Mesenchymal stem cell (in vitro differentiated cells and primary cell): ENCODE measurements around the gene CDH4.

Source experiments
- DNase-seq: peaks from one replicate; pipeline ENCODE4 v3.0.0-alpha.2; 2013
- H2AFZ ChIP-seq: one replicate; pipeline ENCODE4 v1.6.1; 2013; ENCODE audit warnings: low read depth, mild to moderate bottlenecking, control low read depth, inconsistent platforms, low read length, moderate library complexity
- H2AK5ac ChIP-seq: 2 replicates; pipeline ENCODE4 v1.6.1; 2013; ENCODE audit warnings: low read length, moderate library complexity, mild to moderate bottlenecking, inconsistent platforms; ENCODE audit not compliant: severe bottlenecking
- H2BK120ac ChIP-seq: one replicate; pipeline ENCODE4 v1.6.1; 2013; ENCODE audit warnings: low read depth, mild to moderate bottlenecking, inconsistent platforms, low read length, moderate library complexity
- H2BK12ac ChIP-seq, 2 experiments: one replicate each; pipeline ENCODE4 v1.6.1; 2013; ENCODE audit warnings: inconsistent platforms in 2 of 2, low read length in 2 of 2, mild to moderate bottlenecking in 2 of 2, moderate library complexity in 2 of 2, control low read depth in 1 of 2
- H2BK15ac ChIP-seq: one replicate; pipeline ENCODE4 v1.6.1; 2013; ENCODE audit warnings: mild to moderate bottlenecking, low read depth, inconsistent platforms; ENCODE audit not compliant: poor library complexity, severe bottlenecking
- H2BK5ac ChIP-seq: 2 replicates; pipeline ENCODE4 v1.6.1; 2013; ENCODE audit warnings: low read depth, mild to moderate bottlenecking, low read length, control low read depth, inconsistent platforms; ENCODE audit not compliant: poor library complexity, severe bottlenecking
- H3K14ac ChIP-seq, 2 experiments: one replicate each; pipeline ENCODE4 v1.6.1; 2013; ENCODE audit warnings: inconsistent platforms in 2 of 2, low read length in 2 of 2, control low read depth in 1 of 2, mild to moderate bottlenecking in 1 of 2, moderate library complexity in 1 of 2
- H3K18ac ChIP-seq, 2 experiments: one replicate each; pipeline ENCODE4 v1.6.1; 2013; ENCODE audit warnings: inconsistent platforms in 2 of 2, low read length in 2 of 2, control low read depth in 1 of 2, low read depth in 1 of 2, mild to moderate bottlenecking in 1 of 2
- H3K23ac ChIP-seq, 2 experiments: one replicate each; pipeline ENCODE4 v1.6.1; 2013; ENCODE audit warnings: inconsistent platforms in 2 of 2, low read length in 2 of 2, mild to moderate bottlenecking in 2 of 2, moderate library complexity in 2 of 2, control low read depth in 1 of 2
- H3K27ac ChIP-seq: 2 replicates; pipeline ENCODE4 v1.5.1; 2013; ENCODE audit warnings: mild to moderate bottlenecking, moderate library complexity, low read length, control low read depth, inconsistent platforms; ENCODE audit not compliant: poor library complexity, severe bottlenecking
- H3K27me3 ChIP-seq, 2 experiments: 2 replicates each; pipeline versions ENCODE4 v1.6.1 to v1.7.0; 2013; ENCODE audit warnings: low read length in 2 of 2, mild to moderate bottlenecking in 2 of 2, moderate library complexity in 2 of 2, control low read depth in 1 of 2, inconsistent platforms in 1 of 2; ENCODE audit not compliant: control insufficient read depth in 1 of 2, insufficient read depth in 1 of 2
- H3K36me3 ChIP-seq, 2 experiments: 2 replicates each; pipeline versions ENCODE4 v1.6.1 to v1.7.0; 2013; ENCODE audit warnings: low read length in 2 of 2, control low read depth in 1 of 2, inconsistent platforms in 1 of 2, low read depth in 1 of 2, mild to moderate bottlenecking in 1 of 2; ENCODE audit not compliant: insufficient read depth in 2 of 2, control insufficient read depth in 1 of 2
- H3K4ac ChIP-seq, 2 experiments: one replicate each; pipeline ENCODE4 v1.6.1; 2013; ENCODE audit warnings: inconsistent platforms in 2 of 2, low read length in 2 of 2, mild to moderate bottlenecking in 2 of 2, moderate library complexity in 2 of 2, control low read depth in 1 of 2, low read depth in 1 of 2
- H3K4me1 ChIP-seq: 2 replicates; pipeline ENCODE4 v1.6.1; 2013; ENCODE audit warnings: low read depth, low read length, control low read depth; ENCODE audit not compliant: control insufficient read depth, insufficient read depth
- H3K4me2 ChIP-seq: 2 replicates; pipeline ENCODE4 v1.6.1; 2013; ENCODE audit warnings: low read length, mild to moderate bottlenecking, inconsistent platforms; ENCODE audit not compliant: poor library complexity, severe bottlenecking
- H3K4me3 ChIP-seq, 2 experiments: 2 replicates each; pipeline versions ENCODE4 v1.5.1 to v1.7.0; 2013; ENCODE audit warnings: low read length in 2 of 2, mild to moderate bottlenecking in 2 of 2, control low read depth in 1 of 2, low read depth in 1 of 2; ENCODE audit not compliant: insufficient read depth in 1 of 2
- H3K79me1 ChIP-seq: replicated peaks from 2 replicates; pipeline ENCODE4 v1.6.1; 2013; ENCODE audit warnings: mild to moderate bottlenecking, control low read depth, low read length, inconsistent platforms; ENCODE audit not compliant: poor library complexity, severe bottlenecking
- H3K9ac ChIP-seq: 2 replicates; pipeline ENCODE4 v1.7.0; 2013; ENCODE audit warnings: mild to moderate bottlenecking, low read length, moderate library complexity
- H3K9me3 ChIP-seq: 2 replicates; pipeline ENCODE4 v1.7.0; 2013; ENCODE audit warnings: mild to moderate bottlenecking, low read length; ENCODE audit not compliant: control insufficient read depth
- H4K8ac ChIP-seq: one replicate; pipeline ENCODE4 v1.6.1; 2013; ENCODE audit warnings: inconsistent platforms, mild to moderate bottlenecking, low read length, moderate library complexity
- H4K91ac ChIP-seq: one replicate; pipeline ENCODE4 v1.6.1; 2013; ENCODE audit warnings: mild to moderate bottlenecking, low read length, inconsistent platforms
- WGBS: methylation state at CpG from one replicate; pipeline ENCODE4 v1.1.7; 2013; ENCODE audit warnings: mixed read lengths; 5-methylcytosine and 5-hydroxymethylcytosine counted together

The CDH4 gene

DNA sequence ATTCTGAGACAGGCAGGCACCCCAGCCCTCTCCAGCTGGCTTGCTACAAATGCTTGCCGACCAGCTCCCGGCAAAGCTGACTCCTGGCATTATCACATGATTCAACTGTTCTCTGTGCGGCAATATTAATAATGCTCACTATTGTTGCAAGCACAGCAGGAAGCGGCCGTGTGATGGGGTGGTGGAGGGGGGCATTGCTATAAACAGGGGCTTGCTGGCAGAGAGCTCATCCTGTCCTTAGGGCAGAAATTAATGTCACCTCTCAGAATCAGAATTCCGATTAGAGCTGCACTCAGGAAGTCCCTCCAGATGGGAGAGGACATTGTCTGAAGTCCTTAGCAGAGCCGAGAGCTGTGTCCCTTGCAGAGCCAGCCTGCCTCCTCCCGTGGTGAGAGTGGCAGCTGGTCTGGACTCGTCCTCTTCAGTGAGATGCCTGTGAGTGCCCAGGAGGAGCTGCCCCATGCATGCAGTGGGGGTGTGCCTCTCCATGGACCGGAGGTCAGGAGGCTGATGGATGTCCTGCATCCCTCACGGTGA is 162.5 kb downstream of the CDH4 start:
- no peak overlapping the region for H2BK15ac ChIP-seq
- no peak overlapping the region for H3K27ac ChIP-seq
- H3K27me3 ChIP-seq, result no peaks in the 10 kb centered on the region
- no peak overlapping the region for H3K4me2 ChIP-seq
- no peak overlapping the region for H3K18ac ChIP-seq
- H3K36me3 ChIP-seq, result no peaks in the 10 kb centered on the region
- H2BK5ac ChIP-seq, result no peak overlapping the region
- H3K9ac ChIP-seq, result no peak overlapping the region
- H3K4me3 ChIP-seq, result no peak overlapping the region
- H3K14ac ChIP-seq, result no peak overlapping the region
- H2AK5ac ChIP-seq, result no peak overlapping the region
- no peak overlapping the region for H2AFZ ChIP-seq
- H2BK12ac ChIP-seq, result no peak overlapping the region
- H3K4me1 ChIP-seq, result no peaks in the 10 kb centered on the region
- no peak for DNase-seq
- no peak overlapping the region for H4K91ac ChIP-seq
- H4K8ac ChIP-seq, result no peak overlapping the region
- no peak overlapping the region for H2BK120ac ChIP-seq
- H3K9me3 ChIP-seq, result no peaks in the 10 kb centered on the region
- 91% methylated on average over 11 of the region's 11 CpGs for WGBS
- H3K23ac ChIP-seq, result no peak overlapping the region
- H3K4ac ChIP-seq, result no peak overlapping the region
- H3K79me1 ChIP-seq, result peaks cover 3% of the 10 kb centered on the region

DNA sequence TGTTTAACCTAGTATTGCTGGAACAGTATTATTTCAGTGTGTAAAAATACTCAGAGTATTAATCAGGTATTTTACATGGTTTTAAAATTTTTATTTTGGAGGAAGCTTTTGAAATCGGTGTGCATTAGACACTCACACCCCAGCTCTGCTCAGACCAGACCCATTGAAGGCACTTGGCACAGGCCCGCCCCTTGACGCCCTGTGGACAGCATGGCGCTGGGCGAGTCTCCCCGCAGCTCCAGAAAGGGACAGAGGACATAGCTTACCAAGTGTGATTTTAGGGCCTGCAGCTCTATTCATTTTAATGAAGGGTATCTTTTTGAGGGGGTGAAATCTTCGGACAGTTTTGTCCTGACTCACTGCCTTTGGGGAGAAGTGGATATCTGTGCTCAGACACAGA is 164.5 kb downstream of the CDH4 start:
- H2BK15ac ChIP-seq, result no peak overlapping the region
- H3K9ac ChIP-seq, result no peak overlapping the region
- no peak overlapping the region for H4K91ac ChIP-seq
- H3K4me3 ChIP-seq, result no peak overlapping the region
- no peak overlapping the region for H2BK5ac ChIP-seq
- no peak for DNase-seq
- no peaks in the 10 kb centered on the region for H3K4me1 ChIP-seq
- WGBS, result 94% methylated on average over 7 of the region's 7 CpGs
- H2BK120ac ChIP-seq, result no peak overlapping the region
- H3K18ac ChIP-seq, result no peak overlapping the region
- no peak overlapping the region for H4K8ac ChIP-seq
- peaks cover 8% of the 10 kb centered on the region for H3K9me3 ChIP-seq
- no peak overlapping the region for H2BK12ac ChIP-seq
- H3K23ac ChIP-seq, result no peak overlapping the region
- H2AK5ac ChIP-seq, result no peak overlapping the region
- no peak overlapping the region for H3K4ac ChIP-seq
- H3K36me3 ChIP-seq, result no peaks in the 10 kb centered on the region
- no peak overlapping the region for H3K27ac ChIP-seq
- H3K27me3 ChIP-seq, result peaks cover 0 to under 1% of the 10 kb centered on the region in 2 experiments
- no peak overlapping the region for H3K4me2 ChIP-seq
- H3K14ac ChIP-seq, result no peak overlapping the region
- no peak overlapping the region for H2AFZ ChIP-seq
- peaks cover 3% of the 10 kb centered on the region for H3K79me1 ChIP-seq

DNA sequence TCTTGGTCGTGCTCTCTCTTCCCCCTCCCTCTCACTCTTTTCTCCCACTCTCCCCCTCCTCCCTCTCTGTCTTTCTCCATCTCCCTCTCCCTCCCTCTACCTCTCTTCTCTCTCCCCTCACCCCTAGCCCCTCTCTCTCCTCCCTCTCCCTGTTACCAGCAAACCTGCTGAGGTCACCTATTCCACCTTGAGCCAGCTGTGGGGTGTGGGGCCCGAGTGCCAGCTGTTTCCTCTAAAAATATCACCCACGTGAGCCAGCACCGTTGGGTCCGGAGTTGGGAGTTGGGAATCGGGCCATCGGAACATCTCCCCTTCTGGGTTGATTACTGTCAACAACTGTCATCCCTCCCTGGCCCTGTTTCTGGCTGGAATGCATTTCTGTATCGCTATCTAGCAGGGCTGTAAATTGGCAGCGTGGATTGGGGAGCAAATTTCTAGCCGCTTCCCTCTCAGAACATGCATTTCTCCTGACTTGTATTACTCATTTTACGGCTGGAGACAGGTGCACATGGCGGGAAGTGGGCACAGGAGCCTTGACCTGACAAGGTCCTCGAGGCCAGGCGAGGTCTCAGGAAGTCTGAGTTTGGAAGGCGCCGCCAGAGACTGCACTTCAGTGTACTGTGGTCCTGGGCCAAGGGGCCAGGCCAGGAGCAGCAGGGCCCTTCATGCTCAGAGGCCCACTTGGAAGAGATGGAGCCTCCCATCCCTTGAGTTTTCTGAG is 165.3 kb downstream of the CDH4 start:
- no peak overlapping the region for H3K23ac ChIP-seq
- no peaks in the 10 kb centered on the region for H3K4me1 ChIP-seq
- H3K4ac ChIP-seq, result no peak overlapping the region
- no peak overlapping the region for H3K4me3 ChIP-seq
- no peaks in the 10 kb centered on the region for H3K36me3 ChIP-seq
- H2BK15ac ChIP-seq, result no peak overlapping the region
- no peak overlapping the region for H3K9ac ChIP-seq
- DNase-seq, result no peak
- H2AFZ ChIP-seq, result no peak overlapping the region
- H3K27me3 ChIP-seq, result peaks cover 0 to 4% of the 10 kb centered on the region in 2 experiments
- H3K9me3 ChIP-seq, result peaks cover 8% of the 10 kb centered on the region
- no peak overlapping the region for H2BK5ac ChIP-seq
- WGBS, result 90% methylated on average over 16 of the region's 16 CpGs
- H3K14ac ChIP-seq, result no peak overlapping the region
- H2BK12ac ChIP-seq, result no peak overlapping the region
- no peak overlapping the region for H4K8ac ChIP-seq
- no peak overlapping the region for H4K91ac ChIP-seq
- no peak overlapping the region for H3K18ac ChIP-seq
- peaks cover 3% of the 10 kb centered on the region for H3K79me1 ChIP-seq
- H2BK120ac ChIP-seq, result no peak overlapping the region
- H3K27ac ChIP-seq, result no peak overlapping the region
- H3K4me2 ChIP-seq, result no peak overlapping the region
- no peak overlapping the region for H2AK5ac ChIP-seq

DNA sequence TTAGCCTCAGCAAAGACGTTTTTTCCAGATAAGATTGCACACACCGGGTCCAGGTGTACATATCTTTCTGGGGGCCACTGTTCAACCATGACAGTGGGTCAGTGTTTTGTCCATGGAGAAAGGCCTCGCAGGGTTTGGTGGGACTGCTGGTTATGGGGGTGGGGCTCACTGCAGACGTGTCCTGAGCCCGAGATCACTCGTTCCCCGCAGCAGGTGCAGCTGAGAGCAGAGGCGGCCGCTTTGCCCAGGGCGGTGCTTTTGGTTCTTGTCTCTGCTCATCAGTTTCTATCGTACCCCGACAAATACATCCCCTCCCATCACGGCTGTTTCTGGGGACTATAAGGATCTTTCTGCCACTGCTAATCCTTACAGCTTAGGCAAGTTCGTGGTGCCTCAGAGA is 166.9 kb downstream of the CDH4 start:
- Histone ChIP-seq H3K14ac (no peak overlapping the region), H3K27ac (no peak overlapping the region), H3K4ac (no peak overlapping the region), H2BK15ac (no peak overlapping the region), H4K91ac (no peak overlapping the region), H3K4me3 (no peak overlapping the region), H2BK120ac (no peak overlapping the region), H3K18ac (no peak overlapping the region), H3K79me1 (no peaks in the 10 kb centered on the region), H3K9me3 (peaks cover 8% of the 10 kb centered on the region), H3K27me3 (peaks cover 0 to 4% of the 10 kb centered on the region in 2 experiments), H2AFZ (no peak overlapping the region), H3K9ac (no peak overlapping the region), H3K4me2 (no peak overlapping the region), H2AK5ac (no peak overlapping the region), H3K23ac (no peak overlapping the region), H3K4me1 (peaks cover 2% of the 10 kb centered on the region), H2BK5ac (no peak overlapping the region), H2BK12ac (no peak overlapping the region), H4K8ac (no peak overlapping the region), H3K36me3 (no peaks in the 10 kb centered on the region)
- WGBS, result 95% methylated on average over 13 of the region's 14 CpGs
- DNase-seq, result no peak
